CD4-positive, alpha-beta T cell (primary cell): ENCODE measurements around the gene CCDC182. TPM values are rescaled to one million over a fixed set of nuclear protein-coding genes. Genes with fewer than 3 reads are reported as not detected.

Experiments used
- ATAC-seq: fragments of 200-7000 bp; cut with Tn5 transposase; one replicate; pipeline ENCODE4 v1.10.0; 2022; ENCODE audit warnings: mild to moderate bottlenecking; ENCODE audit not compliant: poor library complexity
- CTCF ChIA-PET: fragments of 350-600 bp; sonication (Branson Sonifier 250); formaldehyde crosslinking; loops from one replicate; lab custom pipeline; 2021; ENCODE audit warnings: antibody characterized with exemption, inconsistent platforms; lab: Charles Lee
- POLR2A ChIA-PET: fragments of 350-600 bp; sonication (Branson Sonifier 250); formaldehyde crosslinking; loops from one replicate; lab custom pipeline; 2021; ENCODE audit warnings: antibody characterized with exemption, inconsistent platforms; lab: Charles Lee
- DNase-seq, 14 experiments: peaks; one replicate each; pipeline ENCODE4 v3.0.0-alpha.2; 2013 to 2020; ENCODE audit warnings: mixed read lengths in 2 of 14
- H3K27ac ChIP-seq, 2 donors: one replicate each; pipeline versions ENCODE4 v1.5.1 to v1.7.0; 2013; ENCODE audit warnings: low read length in 2 of 2, low read depth in 1 of 2, mild to moderate bottlenecking in 1 of 2
- H3K27me3 ChIP-seq, 2 experiments: 1 replicate in 1 of 2; 2 replicates in 1 of 2; pipeline versions ENCODE4 v1.6.1 to v1.7.0; 2013; ENCODE audit warnings: low read length in 2 of 2, control low read depth in 1 of 2, mild to moderate bottlenecking in 1 of 2, moderate library complexity in 1 of 2; ENCODE audit not compliant: insufficient read depth in 2 of 2, control insufficient read depth in 1 of 2
- H3K36me3 ChIP-seq: one replicate; pipeline ENCODE4 v1.6.1; 2013; ENCODE audit warnings: low read length, control low read depth; ENCODE audit not compliant: insufficient read depth
- H3K4me1 ChIP-seq: one replicate; pipeline ENCODE4 v1.6.1; 2013; ENCODE audit warnings: low read length, control low read depth; ENCODE audit not compliant: insufficient read depth
- H3K4me3 ChIP-seq: one replicate; pipeline ENCODE4 v1.5.1; 2013; ENCODE audit warnings: mild to moderate bottlenecking, low read length, moderate library complexity
- H3K9me3 ChIP-seq, 2 experiments: 1 replicate in 1 of 2; 2 replicates in 1 of 2; pipeline versions ENCODE4 v1.6.1 to v1.7.0; 2013; ENCODE audit warnings: low read length in 2 of 2, mild to moderate bottlenecking in 2 of 2, control low read depth in 1 of 2, moderate library complexity in 1 of 2; ENCODE audit not compliant: control insufficient read depth in 1 of 2, insufficient read depth in 1 of 2
- H3K27ac Mint-ChIP-seq: one replicate; pipeline ENCODE4 v1.8.0; 2020; ENCODE audit warnings: mixed read lengths
- H3K27me3 Mint-ChIP-seq: one replicate; pipeline ENCODE4 v1.8.0; 2021; ENCODE audit warnings: mixed read lengths
- H3K36me3 Mint-ChIP-seq: one replicate; pipeline ENCODE4 v1.8.0; 2021; ENCODE audit warnings: low read depth, mixed read lengths
- H3K4me1 Mint-ChIP-seq: one replicate; pipeline ENCODE4 v1.8.0; 2021; ENCODE audit warnings: low read depth, mixed read lengths
- H3K4me3 Mint-ChIP-seq: one replicate; pipeline ENCODE4 v1.8.0; 2020; ENCODE audit warnings: mild to moderate bottlenecking, mixed read lengths
- H3K9me3 Mint-ChIP-seq: one replicate; pipeline ENCODE4 v1.8.0; 2020; ENCODE audit warnings: mixed read lengths
- intact Hi-C, 2 experiments: fragments of 100-400 bp; cut with DNase I in 1 of 2; cut with micrococcal nuclease in 1 of 2; formaldehyde crosslinking; loops; one replicate each; pipeline versions ENCODE4 v1.15.1 to v1.9.0; 2023 to 2025; cut with DNase I, micrococcal nuclease
- total RNA-seq, 174 experiments: library from RNA in 2 of 174; stranded (reverse) in 2 of 174; gene quantifications; one replicate each; pipeline ENCODE4 v1.2.3 and lab custom pipeline; 2021 to 2026
- TF ChIP-seq, protein P1 (sequence below): fragments of 200-600 bp; IDR thresholded peaks from one replicate; pipeline ENCODE4 v1.8.0; 2022; ENCODE audit warnings: antibody characterized with exemption, mild to moderate bottlenecking

CCDC182 gene
- total RNA-seq, 2 experiments from 2014 or later: not detected

DNA sequence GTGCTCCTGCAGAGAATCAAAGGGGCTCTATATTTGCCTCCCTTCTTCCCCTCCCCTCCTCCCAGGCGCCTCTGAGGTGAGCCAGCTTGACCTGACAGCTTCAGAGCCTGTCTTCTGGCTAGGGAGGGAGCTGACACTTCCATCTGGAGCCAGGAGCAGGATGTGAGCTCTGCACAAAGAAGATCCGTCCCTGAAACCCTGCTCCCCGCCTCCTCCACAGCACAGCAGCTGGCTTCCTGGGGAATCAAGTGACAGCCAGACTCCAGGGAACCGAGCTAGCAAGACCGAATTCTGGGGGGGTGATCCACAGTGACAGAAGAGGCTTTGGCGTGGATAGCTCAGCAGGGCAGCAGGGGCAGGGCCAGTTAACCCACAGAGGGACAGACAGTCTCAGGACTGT is 37.2 kb downstream of the CCDC182 start:
- no peak overlapping the region for H3K4me3 Mint-ChIP-seq
- TF ChIP-seq, protein P1, sequence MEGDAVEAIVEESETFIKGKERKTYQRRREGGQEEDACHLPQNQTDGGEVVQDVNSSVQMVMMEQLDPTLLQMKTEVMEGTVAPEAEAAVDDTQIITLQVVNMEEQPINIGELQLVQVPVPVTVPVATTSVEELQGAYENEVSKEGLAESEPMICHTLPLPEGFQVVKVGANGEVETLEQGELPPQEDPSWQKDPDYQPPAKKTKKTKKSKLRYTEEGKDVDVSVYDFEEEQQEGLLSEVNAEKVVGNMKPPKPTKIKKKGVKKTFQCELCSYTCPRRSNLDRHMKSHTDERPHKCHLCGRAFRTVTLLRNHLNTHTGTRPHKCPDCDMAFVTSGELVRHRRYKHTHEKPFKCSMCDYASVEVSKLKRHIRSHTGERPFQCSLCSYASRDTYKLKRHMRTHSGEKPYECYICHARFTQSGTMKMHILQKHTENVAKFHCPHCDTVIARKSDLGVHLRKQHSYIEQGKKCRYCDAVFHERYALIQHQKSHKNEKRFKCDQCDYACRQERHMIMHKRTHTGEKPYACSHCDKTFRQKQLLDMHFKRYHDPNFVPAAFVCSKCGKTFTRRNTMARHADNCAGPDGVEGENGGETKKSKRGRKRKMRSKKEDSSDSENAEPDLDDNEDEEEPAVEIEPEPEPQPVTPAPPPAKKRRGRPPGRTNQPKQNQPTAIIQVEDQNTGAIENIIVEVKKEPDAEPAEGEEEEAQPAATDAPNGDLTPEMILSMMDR: no peak
- ATAC-seq (no peak), DNase-seq (no peak)
- intact Hi-C loops: no loop called here
- Histone ChIP-seq H3K4me1 (no peaks in the 10 kb centered on the region), H3K4me3 (no peak overlapping the region), H3K27me3 (peaks cover 0 to 3% of the 10 kb centered on the region in 2 experiments), H3K36me3 (no peaks in the 10 kb centered on the region), H3K27ac (no peak overlapping the region), H3K9me3 (no peaks in the 10 kb centered on the region)
- CTCF ChIA-PET: no interaction called here
- H3K4me1 Mint-ChIP-seq: no peaks in the 10 kb centered on the region
- POLR2A ChIA-PET: no interaction called here
- H3K9me3 Mint-ChIP-seq: no peaks in the 10 kb centered on the region
- H3K36me3 Mint-ChIP-seq: no peaks in the 10 kb centered on the region
- no peak overlapping the region for H3K27ac Mint-ChIP-seq
- H3K27me3 Mint-ChIP-seq: peaks cover 6% of the 10 kb centered on the region

DNA sequence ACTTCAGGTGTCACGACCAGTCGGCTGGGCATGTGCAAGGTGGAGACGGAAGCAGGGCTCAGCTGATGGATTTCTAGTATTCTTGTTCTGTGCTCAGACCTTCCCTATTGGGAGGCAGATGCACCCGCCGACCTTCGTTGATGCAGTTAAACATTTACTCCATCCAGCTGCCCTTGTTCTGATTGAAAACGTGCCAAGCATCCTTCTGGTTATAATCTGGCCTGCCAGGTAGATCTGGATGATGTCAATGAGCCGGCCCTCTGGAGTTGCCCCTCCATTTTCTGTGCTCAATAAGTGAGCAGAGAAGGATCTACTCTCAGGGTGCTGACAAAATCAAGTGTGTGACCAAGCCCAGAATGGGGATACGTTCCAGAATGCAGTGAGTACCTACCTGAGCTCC is 38.3 kb downstream of the CCDC182 start:
- Mint-ChIP-seq H3K27ac (no peak overlapping the region), H3K4me1 (no peaks in the 10 kb centered on the region), H3K9me3 (no peaks in the 10 kb centered on the region), H3K4me3 (no peak overlapping the region), H3K36me3 (no peaks in the 10 kb centered on the region), H3K27me3 (peaks cover 6% of the 10 kb centered on the region)
- H3K27ac ChIP-seq: no peak overlapping the region
- intact Hi-C loops: no loop called here
- no peaks in the 10 kb centered on the region for H3K4me1 ChIP-seq
- peaks cover 0 to 3% of the 10 kb centered on the region in 2 experiments for H3K27me3 ChIP-seq
- ChIA-PET POLR2A (no interaction called here), CTCF (no interaction called here)
- ATAC-seq (no peak), DNase-seq (no peak)
- H3K4me3 ChIP-seq: no peak overlapping the region
- H3K36me3 ChIP-seq: no peaks in the 10 kb centered on the region
- H3K9me3 ChIP-seq: no peaks in the 10 kb centered on the region
- TF ChIP-seq, protein P1: no peak

DNA sequence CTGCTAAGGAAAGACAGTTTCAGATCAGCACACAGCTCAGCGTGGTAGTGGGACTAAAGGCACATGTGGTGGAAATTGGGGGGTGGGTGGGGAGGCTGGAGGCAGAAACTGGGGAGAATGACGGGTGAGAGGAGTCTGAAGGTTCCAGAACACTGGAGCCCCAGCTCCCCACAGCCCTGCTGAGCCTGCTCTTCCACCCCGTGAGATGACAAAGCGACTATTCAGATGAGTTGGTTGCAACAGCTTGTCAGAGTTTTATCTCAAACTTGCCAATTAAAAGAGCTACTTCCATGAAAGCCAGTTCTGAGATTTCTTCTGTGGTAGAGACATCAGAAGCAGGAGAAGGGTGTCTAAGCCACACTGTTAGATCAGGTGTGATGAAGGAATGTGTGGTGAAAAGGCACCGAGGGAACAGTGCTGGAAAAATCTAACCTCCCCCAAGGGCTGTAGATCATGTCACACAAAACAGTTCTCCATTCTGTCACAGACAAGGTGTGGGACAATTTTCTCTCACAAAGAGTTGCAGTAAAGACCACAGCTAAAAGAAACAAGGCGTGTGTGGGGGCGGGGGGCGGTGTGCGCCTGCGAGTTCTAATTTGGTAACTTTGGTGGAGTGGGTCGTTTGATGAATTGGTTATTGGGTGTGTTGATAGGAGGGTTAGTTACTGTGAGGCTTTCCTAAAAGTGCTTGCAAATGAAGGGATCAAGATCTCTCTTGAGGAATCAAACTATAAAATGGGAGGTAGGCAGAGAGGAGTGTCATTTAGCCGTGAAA is 39.0 kb downstream of the CCDC182 start:
- no peaks in the 10 kb centered on the region for H3K4me1 ChIP-seq
- no peak overlapping the region for H3K27ac ChIP-seq
- H3K4me3 ChIP-seq: no peak overlapping the region
- Mint-ChIP-seq H3K27ac (no peak overlapping the region), H3K4me1 (no peaks in the 10 kb centered on the region), H3K4me3 (no peak overlapping the region), H3K27me3 (peaks cover 3% of the 10 kb centered on the region), H3K36me3 (no peaks in the 10 kb centered on the region), H3K9me3 (no peaks in the 10 kb centered on the region)
- POLR2A ChIA-PET: no interaction called here
- TF ChIP-seq, protein P1: no peak
- no peaks in the 10 kb centered on the region for H3K9me3 ChIP-seq
- intact Hi-C loops: no loop called here
- H3K36me3 ChIP-seq: no peaks in the 10 kb centered on the region
- ATAC-seq: no peak
- CTCF ChIA-PET: interaction anchor here (0.6 kb wide), 1 partner anchor 40 kb away, joined by 3 read pairs; no protein-coding TSS in a partner anchor
- no peak for DNase-seq
- H3K27me3 ChIP-seq: no peaks in the 10 kb centered on the region
